ENCODE data around the gene MRPL43.

Gene MRPL43

GRCh38 chr10:101018600-101019439 lies 31.5 kb upstream of the MRPL43 start:
- DNase-seq, result no peak

GRCh38 chr10:101018118-101018599 lies 30.9 kb upstream of the MRPL43 start:
- no peak for DNase-seq

GRCh38 chr10:101016814-101017213 lies 29.5 kb upstream of the MRPL43 start:
- DNase-seq, result no peak

DNA sequence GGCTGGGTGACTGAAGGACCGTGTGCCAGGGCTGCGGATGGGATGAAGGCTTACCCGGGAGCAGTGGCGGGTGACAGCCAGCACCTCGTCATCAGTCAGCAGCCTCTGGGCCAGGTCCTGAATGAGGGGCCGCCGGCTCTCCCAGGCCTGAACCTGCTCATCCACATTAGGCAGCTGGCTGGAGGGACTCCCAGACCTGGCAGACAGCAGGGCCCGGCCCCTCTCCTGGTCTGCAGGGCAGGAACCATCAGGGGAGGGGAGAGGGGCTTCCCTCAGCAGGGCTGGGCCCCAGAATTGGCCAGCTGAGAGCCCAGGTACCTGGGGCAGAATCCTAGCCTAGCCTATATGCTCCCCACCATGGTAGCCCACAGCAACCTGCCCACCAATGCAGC lies 28.3 kb upstream of the MRPL43 start:
- no peak for DNase-seq

GRCh38 chr10:101014966-101015581 lies 27.8 kb upstream of the MRPL43 start:
- no peak for DNase-seq

DNA sequence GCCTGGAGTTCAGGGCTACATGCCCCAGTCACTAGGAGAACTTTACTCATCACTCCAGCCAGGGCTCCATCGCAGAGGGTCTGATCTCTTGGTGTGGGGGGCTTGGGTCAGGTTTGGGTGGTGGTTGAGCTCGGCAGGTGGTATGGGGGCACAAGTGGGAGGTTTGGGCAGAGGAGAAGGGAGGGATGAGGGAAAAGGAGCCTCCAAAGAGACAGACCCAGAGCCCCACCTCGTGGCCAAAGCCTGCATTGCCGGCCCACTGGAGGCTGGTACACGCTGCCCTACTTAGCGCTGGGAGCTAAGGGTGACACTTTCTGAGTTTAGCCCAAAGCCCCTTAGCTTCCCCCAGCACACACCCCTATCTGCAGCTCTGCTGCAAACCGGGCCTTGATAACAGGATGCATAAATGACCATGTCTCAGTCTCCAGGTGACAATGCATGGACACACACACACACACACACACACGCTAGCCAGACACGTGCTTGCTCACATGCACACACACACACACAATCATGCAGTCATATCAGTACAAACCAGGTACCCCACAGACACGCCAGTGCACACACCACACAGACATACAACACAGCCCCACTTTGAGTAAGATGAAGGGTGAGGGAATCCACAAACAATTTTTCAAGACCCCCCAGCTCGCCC lies 27.1 kb upstream of the MRPL43 start:
- DNase-seq, result peak; percentile 0

- DNase-seq, result no peak
Observed at GRCh38 chr10:101013365-101013825, 26.1 kb upstream of the MRPL43 start.

DNA sequence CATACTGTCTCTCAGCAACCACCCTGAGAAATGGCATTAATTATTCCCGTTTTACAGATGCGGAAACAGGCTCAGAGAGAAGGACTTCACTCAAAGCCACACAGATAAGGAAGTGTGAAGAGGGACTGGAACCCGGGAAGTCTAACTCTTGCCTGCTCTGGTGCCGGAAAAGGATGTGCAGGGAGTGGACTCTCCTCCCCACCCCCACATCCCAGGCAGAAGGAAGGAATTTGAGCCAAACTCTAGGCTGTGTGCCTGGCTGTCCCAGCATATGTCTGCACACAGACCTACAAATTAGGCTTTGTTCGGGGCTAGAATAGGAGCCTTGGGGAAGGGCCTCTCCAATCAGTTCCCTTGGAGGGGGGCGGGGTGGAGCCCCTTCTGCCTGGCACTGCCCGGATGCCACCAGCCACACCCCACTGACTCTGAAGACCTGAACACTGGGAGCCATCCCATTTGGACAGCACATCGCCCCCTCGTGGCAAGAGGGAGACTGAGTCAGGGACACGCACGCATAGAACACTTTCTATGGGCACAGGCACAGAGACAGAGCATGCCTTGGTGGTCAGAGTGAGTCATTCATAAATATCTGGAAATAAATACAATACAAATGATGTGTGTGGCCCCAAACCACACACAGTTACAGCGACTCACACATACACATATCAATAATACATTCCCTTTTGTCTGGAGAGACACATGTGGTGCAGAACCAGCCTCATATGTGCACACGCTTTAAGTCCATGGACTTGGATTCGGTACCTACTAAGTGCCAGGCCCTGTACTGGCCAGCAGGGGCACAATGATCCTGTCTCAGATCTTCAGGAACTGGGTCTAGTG lies 25.4 kb upstream of the MRPL43 start:
- DNase-seq, result peak; percentile 2

- no peak for DNase-seq
Observed at GRCh38 chr10:101011517-101012423, 24.5 kb upstream of the MRPL43 start.

GRCh38 chr10:101010329-101010728 lies 23.0 kb upstream of the MRPL43 start:
- DNase-seq, result no peak

DNA sequence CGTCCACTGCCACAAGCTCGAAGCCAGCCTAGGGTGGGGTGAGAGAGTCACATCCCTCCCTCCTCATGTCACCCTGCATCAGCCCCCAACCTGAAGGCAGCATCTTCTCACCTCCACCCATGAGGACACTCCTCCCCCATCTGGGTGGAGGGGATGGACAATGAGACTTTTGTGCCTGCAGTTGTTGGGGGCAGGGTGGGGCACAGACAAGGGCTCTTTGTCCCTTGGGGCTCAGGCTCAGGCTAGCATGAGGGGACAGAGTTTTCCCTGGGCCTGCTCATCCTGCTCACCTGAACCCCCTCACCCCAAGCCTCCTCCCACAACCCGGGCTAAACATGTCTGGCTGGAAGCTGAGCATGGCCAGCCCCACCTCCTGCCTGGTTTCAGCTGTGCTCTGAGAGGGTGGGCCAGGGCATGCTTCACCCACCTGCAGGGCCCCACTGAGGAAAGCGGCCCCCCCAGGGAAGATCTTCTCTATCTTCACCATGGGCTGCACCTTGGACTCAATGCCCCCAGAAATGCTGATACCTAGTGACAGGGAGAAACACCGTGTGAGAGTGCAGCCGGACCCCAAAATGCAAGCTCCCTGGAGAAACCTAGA lies 21.6 kb upstream of the MRPL43 start:
- no peak for DNase-seq

DNA sequence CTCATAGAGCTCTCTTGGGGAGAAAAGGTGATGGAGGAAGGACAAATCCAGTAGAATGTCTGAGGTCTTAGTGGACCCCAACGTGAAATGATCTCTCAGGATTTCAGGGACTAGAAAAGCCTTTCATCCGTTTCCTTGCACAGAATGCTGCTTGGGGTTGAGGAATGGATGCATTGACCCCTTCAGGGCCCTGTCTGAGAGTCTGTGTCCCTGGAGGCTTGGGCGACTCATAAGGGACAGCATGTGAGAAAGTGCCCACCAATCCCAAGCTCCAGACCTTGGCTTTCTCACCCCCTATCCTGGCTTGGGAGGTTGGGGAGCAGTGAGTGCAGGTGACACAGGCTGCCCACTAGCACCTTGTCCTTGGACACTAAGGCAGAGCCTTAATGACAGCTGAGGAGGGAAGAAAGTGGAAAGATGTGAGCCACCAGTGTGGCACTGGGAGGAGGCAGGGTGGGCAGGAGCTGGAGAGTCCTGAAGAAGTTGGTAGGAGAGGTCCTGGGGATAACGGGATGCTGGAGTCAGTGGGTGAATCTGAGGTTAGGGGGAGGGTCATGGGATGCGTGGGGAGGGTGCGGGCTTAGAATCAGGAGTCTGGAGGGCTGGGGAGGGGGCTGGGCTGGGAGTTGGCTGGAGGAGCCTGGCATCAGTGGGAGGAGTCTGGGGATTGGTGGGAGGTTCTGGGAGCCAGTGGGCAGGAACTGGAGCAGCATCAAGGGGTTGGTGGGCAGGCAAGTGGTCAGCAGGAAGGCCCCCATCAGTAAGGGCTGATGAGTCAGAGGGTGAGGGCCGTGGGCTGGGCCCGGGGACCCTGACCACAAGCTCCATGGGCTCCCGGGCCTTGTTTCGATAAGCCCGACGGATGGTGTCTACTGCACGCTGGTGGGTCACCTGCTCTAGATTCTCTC lies 20.9 kb upstream of the MRPL43 start:
- no peak for DNase-seq

GRCh38 chr10:101007099-101007711 lies 19.9 kb upstream of the MRPL43 start:
- no peak for DNase-seq

GRCh38 chr10:101006593-101007098 lies 19.3 kb upstream of the MRPL43 start:
- DNase-seq, result no peak

DNA sequence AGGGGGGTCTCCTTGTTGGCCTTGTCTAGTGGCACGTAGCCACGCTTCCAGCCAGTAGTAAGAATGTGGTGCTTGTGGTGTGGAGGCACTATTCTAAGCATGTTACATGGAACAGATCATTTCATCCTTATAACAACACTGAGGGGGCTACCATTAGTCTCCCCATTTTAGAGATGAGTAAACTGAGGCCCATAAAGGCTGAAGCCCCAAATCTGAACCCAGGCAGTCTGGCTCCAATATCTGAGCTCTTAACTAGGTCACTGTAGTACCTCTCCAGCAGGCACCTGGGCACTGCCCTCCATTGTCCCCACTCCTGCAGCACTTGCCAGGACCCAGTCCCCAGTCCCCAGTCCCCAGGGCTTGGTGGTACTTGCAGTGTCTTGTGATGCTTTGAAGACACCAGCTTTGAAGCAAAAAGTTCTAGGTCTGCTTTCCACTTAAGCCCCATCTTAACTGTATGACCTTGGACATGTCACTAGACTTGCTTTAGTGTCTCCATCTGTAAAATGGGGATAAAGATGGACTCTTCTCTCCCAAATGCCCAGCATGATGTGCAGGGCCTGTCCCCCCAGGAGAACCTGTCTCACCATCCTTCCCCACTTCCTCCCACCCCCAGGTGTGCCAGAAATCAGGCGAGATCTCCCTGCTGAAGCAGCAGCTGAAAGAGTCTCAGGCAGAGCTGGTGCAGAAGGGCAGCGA lies 18.7 kb upstream of the MRPL43 start:
- DNase-seq, result no peak

GRCh38 chr10:101005361-101005760 lies 18.1 kb upstream of the MRPL43 start:
- DNase-seq, result no peak

DNA sequence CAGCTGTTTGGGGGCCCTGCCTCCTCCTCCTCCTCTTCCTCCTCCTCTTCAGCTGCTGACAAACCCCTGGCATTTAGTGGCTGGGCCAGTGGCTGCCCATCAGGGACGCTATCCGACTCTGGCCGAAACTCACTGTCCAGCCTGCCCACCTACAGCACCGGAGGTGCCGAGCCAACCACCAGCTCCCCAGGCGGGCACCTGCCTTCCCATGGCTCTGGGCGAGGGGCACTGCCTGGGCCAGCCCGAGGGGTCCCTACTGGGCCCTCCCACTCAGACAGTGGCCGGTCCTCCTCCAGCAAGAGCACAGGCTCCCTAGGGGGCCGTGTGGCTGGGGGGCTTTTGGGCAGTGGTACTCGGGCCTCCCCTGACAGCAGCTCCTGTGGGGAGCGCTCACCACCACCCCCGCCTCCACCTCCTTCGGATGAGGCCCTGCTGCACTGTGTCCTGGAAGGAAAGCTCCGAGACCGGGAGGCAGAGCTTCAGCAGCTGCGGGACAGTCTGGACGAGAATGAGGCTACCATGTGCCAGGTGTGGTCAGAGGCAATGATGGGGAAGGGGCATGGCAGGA lies 16.4 kb upstream of the MRPL43 start:
- DNase-seq, result no peak

DNA sequence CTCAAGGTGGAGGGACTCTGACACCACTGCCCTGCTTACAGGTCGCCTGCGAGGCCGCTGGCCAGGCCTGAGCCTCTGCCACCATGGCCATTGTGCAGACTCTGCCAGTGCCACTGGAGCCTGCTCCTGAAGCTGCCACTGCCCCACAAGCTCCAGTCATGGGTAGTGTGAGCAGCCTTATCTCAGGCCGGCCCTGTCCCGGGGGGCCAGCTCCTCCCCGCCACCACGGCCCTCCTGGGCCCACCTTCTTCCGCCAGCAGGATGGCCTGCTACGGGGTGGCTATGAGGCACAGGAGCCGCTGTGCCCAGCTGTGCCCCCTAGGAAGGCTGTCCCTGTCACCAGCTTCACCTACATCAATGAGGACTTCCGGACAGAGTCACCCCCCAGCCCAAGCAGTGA lies 15.2 kb upstream of the MRPL43 start:
- DNase-seq, result no peak

DNA sequence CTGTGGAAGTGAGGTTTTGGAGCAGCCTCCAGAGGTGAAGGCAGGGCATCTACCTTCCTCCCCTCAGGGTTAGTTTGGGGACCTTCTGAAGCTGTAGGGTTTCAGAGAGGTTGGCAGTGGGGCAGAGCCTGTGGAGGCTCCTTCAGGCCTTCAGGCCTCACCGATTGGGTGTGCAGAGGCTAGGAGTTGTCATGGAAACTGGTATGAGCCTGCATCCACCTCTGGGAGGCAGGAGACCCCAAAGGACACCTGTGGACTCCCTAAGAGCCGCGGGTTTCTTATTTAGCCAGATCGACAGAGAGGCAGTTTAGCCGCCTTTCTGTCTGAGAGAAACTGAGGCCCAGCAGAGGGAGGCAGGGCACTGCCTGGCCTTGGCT lies 14.3 kb upstream of the MRPL43 start:
- DNase-seq, result no peak

Measured in NCI-H2081 treated with DMSO at 0.1 percent for 48 hours (cell line).